ENCODE data around the gene CCZ1B.
"Not testable (repeated sequence)": the region's sequence is repeated elsewhere in the genome, so short reads cannot be mapped to it uniquely, and the experiment has no call there.

DNA sequence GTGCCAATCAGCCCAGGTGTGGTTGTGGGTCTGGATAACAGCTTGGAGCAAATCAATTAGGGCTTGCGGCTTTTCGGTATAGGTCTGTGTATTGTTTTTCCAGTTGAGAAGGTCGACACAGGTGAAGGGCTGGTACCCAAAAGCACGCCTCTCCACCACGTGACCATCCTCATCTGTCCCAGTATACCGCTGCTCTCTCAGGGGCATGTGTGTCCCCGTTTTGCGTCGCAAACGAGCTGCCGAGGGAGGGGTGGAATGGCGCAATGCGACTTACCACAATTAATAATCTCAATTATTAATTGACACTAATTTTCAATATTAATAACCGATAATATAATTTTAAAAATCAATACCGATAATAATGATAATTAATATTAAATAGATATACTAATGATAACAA, 48.9 kb upstream of the CCZ1B start:
- TF ChIP-seq, protein P1, sequence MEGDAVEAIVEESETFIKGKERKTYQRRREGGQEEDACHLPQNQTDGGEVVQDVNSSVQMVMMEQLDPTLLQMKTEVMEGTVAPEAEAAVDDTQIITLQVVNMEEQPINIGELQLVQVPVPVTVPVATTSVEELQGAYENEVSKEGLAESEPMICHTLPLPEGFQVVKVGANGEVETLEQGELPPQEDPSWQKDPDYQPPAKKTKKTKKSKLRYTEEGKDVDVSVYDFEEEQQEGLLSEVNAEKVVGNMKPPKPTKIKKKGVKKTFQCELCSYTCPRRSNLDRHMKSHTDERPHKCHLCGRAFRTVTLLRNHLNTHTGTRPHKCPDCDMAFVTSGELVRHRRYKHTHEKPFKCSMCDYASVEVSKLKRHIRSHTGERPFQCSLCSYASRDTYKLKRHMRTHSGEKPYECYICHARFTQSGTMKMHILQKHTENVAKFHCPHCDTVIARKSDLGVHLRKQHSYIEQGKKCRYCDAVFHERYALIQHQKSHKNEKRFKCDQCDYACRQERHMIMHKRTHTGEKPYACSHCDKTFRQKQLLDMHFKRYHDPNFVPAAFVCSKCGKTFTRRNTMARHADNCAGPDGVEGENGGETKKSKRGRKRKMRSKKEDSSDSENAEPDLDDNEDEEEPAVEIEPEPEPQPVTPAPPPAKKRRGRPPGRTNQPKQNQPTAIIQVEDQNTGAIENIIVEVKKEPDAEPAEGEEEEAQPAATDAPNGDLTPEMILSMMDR (IDR thresholded peaks at IDR 0.05; ENCODE audit: low read depth, low read length, missing input control) = not testable (repeated sequence)
- not testable (repeated sequence) for TF ChIP-seq EGR1 (IDR thresholded peaks at IDR 0.05; ENCODE audit: low read depth in 2 of 2); JUND (IDR thresholded peaks at IDR 0.05); YY1 (IDR thresholded peaks at IDR 0.05); SP1 (IDR thresholded peaks at IDR 0.05); RAD21 (IDR thresholded peaks at IDR 0.05)
- TF ChIP-seq, protein P2, sequence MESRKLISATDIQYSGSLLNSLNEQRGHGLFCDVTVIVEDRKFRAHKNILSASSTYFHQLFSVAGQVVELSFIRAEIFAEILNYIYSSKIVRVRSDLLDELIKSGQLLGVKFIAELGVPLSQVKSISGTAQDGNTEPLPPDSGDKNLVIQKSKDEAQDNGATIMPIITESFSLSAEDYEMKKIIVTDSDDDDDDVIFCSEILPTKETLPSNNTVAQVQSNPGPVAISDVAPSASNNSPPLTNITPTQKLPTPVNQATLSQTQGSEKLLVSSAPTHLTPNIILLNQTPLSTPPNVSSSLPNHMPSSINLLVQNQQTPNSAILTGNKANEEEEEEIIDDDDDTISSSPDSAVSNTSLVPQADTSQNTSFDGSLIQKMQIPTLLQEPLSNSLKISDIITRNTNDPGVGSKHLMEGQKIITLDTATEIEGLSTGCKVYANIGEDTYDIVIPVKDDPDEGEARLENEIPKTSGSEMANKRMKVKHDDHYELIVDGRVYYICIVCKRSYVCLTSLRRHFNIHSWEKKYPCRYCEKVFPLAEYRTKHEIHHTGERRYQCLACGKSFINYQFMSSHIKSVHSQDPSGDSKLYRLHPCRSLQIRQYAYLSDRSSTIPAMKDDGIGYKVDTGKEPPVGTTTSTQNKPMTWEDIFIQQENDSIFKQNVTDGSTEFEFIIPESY (IDR thresholded peaks at IDR 0.05) = not testable (repeated sequence)
- TF ChIP-seq, protein P3, sequence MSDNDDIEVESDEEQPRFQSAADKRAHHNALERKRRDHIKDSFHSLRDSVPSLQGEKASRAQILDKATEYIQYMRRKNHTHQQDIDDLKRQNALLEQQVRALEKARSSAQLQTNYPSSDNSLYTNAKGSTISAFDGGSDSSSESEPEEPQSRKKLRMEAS (IDR thresholded peaks at IDR 0.05) = not testable (repeated sequence)

Data from liver (tissue), 3 donors.